ENCODE measurements around the gene PRPH. TPM values are rescaled to one million over a fixed set of nuclear protein-coding genes. Genes with fewer than 3 reads are reported as not detected.
"Not testable (repeated sequence)": the region's sequence is repeated elsewhere in the genome, so short reads cannot be mapped to it uniquely, and the experiment has no call there.

PRPH gene
- total RNA-seq, 6 experiments from 2014 or later, result not detected

GRCh38 chr12:49330631-49331379 lies 35.9 kb downstream of the PRPH start:
- H3K9me3 ChIP-seq, result no peaks in the 10 kb centered on the region
- no peak for ATAC-seq
- no peak overlapping the region for H3K27ac ChIP-seq
- intact Hi-C loops (cut with DNase I), result loop anchor here in 1 of 2 donors (10.0 kb wide), 1 partner anchor 184 kb away; no protein-coding TSS in a partner anchor
- 83% methylated on average over 9 of the region's 14 CpGs for WGBS (ENCODE audit: insufficient coverage, low coverage, low lambda C conversion rate, missing lambda C conversion rate)
- no peak for TF ChIP-seq CTCF (IDR thresholded peaks at IDR 0.05)
- TF ChIP-seq POLR2A (IDR thresholded peaks at IDR 0.05), result no peak
- no peaks in the 10 kb centered on the region for H3K36me3 ChIP-seq
- DNase-seq, result peak in 1 of 3 donors; percentile 37
- peaks cover 0 to 10% of the 10 kb centered on the region in 2 donors for H3K27me3 ChIP-seq
- H3K4me3 ChIP-seq, result no peak overlapping the region
- H3K4me1 ChIP-seq, result no peaks in the 10 kb centered on the region

- DNase-seq, result peak; percentile 70 to 74 (median 70)
- no peak overlapping the region for H3K4me3 ChIP-seq
- no peaks in the 10 kb centered on the region for H3K36me3 ChIP-seq
- no peaks in the 10 kb centered on the region for H3K9me3 ChIP-seq
- H3K4me1 ChIP-seq, result peaks cover 0 to 4% (median 0%) of the 10 kb centered on the region in 4 donors
- H3K27ac ChIP-seq, result no peak overlapping the region
- H3K27me3 ChIP-seq, result peaks cover 0 to 17% of the 10 kb centered on the region in 2 donors
- no peak for TF ChIP-seq POLR2A (IDR thresholded peaks at IDR 0.05)
- peak; percentile 80 to 89 (median 85) for TF ChIP-seq CTCF (IDR thresholded peaks at IDR 0.05)
- ATAC-seq, result peak; percentile 95 to 99 (median 96)
- 40% methylated on average over 8 of the region's 11 CpGs for WGBS (ENCODE audit: insufficient coverage, low coverage, low lambda C conversion rate, missing lambda C conversion rate)
- intact Hi-C loops (cut with DNase I), result loop anchor here in 1 of 2 donors (10.0 kb wide), 1 partner anchor 183 kb away; no protein-coding TSS in a partner anchor
These were observed 36.7 kb downstream of the PRPH start for GRCh38 chr12:49331380-49332222.

GRCh38 chr12:49332441-49332861 lies 37.5 kb downstream of the PRPH start:
- no peak overlapping the region for H3K27ac ChIP-seq
- 74% methylated on average over 6 of the region's 17 CpGs for WGBS (ENCODE audit: insufficient coverage, low coverage, low lambda C conversion rate, missing lambda C conversion rate)
- no peaks in the 10 kb centered on the region for H3K9me3 ChIP-seq
- H3K4me3 ChIP-seq, result no peak overlapping the region
- TF ChIP-seq POLR2A (IDR thresholded peaks at IDR 0.05) (no peak), CTCF (IDR thresholded peaks at IDR 0.05) (no peak)
- DNase-seq (peak in 1 of 3 donors; percentile 35), ATAC-seq (no peak)
- no peaks in the 10 kb centered on the region for H3K36me3 ChIP-seq
- H3K27me3 ChIP-seq, result peaks cover 0 to 21% of the 10 kb centered on the region in 2 donors
- intact Hi-C loops (cut with DNase I), result loop anchor here in 1 of 2 donors (10.0 kb wide), 1 partner anchor 182 kb away; no protein-coding TSS in a partner anchor
- H3K4me1 ChIP-seq, result peaks cover 0 to 7% (median 0%) of the 10 kb centered on the region in 4 donors

GRCh38 chr12:49332891-49333371 lies 38.0 kb downstream of the PRPH start:
- H3K27ac ChIP-seq, result no peak overlapping the region
- H3K27me3 ChIP-seq, result peaks cover 0 to 21% of the 10 kb centered on the region in 2 donors
- H3K4me3 ChIP-seq, result no peak overlapping the region
- DNase-seq (peak in 1 of 3 donors; percentile 38), ATAC-seq (no peak)
- 21% methylated on average over 21 of the region's 40 CpGs for WGBS (ENCODE audit: insufficient coverage, low coverage, low lambda C conversion rate, missing lambda C conversion rate)
- intact Hi-C loops (cut with DNase I), result loop anchor here in 1 of 2 donors (10.0 kb wide), 1 partner anchor 182 kb away; no protein-coding TSS in a partner anchor
- no peaks in the 10 kb centered on the region for H3K36me3 ChIP-seq
- no peak for TF ChIP-seq CTCF (IDR thresholded peaks at IDR 0.05)
- no peak for TF ChIP-seq POLR2A (IDR thresholded peaks at IDR 0.05)
- no peaks in the 10 kb centered on the region for H3K9me3 ChIP-seq
- peaks cover 0 to 7% (median 0%) of the 10 kb centered on the region in 4 donors for H3K4me1 ChIP-seq

GRCh38 chr12:49333778-49334177 lies 38.8 kb downstream of the PRPH start:
- not testable (repeated sequence) for H3K27ac ChIP-seq, ATAC-seq, H3K36me3 ChIP-seq, H3K4me3 ChIP-seq, DNase-seq, H3K4me1 ChIP-seq, H3K9me3 ChIP-seq
- intact Hi-C loops (cut with DNase I), result loop anchor here in 1 of 2 donors (10.0 kb wide), 1 partner anchor 181 kb away; no protein-coding TSS in a partner anchor
- WGBS (ENCODE audit: insufficient coverage, low coverage, low lambda C conversion rate, missing lambda C conversion rate), result 34% methylated on average over 17 of the region's 21 CpGs
- peaks cover 0 to 21% of the 10 kb centered on the region in 2 donors for H3K27me3 ChIP-seq
